GM19467 (cell line): ENCODE results near the gene TNK1.

Experiments used
- ATAC-seq: cut with Tn5 transposase; IDR thresholded peaks from one replicate; pipeline ENCODE4 v1.9.1; 2021; ENCODE audit warnings: mild to moderate bottlenecking, moderate library complexity; ENCODE audit not compliant: unreplicated experiment

TNK1 gene

DNA sequence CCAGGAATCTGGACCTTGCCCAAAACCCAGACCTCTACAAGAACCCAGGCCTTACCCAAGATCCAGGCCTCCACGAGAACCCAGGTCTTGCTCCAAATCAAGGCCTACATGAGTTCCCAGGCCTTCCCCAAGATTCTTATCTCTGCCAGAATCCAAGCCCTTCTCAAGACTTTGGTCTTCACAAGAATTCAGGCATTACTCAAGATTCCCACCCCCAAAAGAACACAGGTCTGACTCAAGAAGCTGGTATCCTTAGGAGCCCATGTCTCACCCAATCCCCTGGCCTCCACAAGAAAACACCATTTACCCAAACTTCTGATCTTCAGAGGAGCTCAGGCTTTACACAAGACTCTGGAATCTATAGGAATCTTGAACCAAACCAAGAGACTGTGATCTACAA lies 50.3 kb downstream of the TNK1 start:
- no peak for ATAC-seq

- no peak for ATAC-seq
Measured at GRCh38 chr17:7432296-7432695, 51.4 kb downstream of the TNK1 start.

- ATAC-seq = no peak
Measured at GRCh38 chr17:7435676-7436555, 55.0 kb downstream of the TNK1 start.

- no peak for ATAC-seq
Measured at GRCh38 chr17:7436556-7437368, 55.9 kb downstream of the TNK1 start.

DNA sequence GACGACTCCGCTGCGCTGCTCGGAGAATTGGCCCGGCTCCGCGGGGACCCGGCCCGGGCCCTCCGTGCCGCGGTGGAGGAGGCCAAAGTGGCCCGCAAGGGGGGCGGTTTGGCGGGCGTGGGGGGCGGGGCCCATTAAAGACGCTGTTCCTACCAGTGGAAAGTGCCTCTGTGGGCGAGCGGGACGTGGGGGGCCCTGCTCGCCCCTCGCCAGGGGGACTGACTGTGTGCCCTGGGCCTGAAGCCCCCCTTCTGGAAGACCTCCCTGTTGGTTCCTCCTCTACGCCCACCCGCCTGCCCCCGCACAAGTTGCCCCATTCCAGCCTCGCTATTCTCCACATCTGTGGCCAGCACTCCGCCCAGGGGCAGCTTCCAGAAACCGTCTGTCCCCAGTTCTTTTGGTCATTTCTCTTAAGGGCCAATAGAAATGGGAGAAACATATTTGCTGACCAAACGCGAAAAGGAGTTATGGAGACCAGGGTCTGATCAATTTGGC lies 56.5 kb downstream of the TNK1 start:
- ATAC-seq = no peak

DNA sequence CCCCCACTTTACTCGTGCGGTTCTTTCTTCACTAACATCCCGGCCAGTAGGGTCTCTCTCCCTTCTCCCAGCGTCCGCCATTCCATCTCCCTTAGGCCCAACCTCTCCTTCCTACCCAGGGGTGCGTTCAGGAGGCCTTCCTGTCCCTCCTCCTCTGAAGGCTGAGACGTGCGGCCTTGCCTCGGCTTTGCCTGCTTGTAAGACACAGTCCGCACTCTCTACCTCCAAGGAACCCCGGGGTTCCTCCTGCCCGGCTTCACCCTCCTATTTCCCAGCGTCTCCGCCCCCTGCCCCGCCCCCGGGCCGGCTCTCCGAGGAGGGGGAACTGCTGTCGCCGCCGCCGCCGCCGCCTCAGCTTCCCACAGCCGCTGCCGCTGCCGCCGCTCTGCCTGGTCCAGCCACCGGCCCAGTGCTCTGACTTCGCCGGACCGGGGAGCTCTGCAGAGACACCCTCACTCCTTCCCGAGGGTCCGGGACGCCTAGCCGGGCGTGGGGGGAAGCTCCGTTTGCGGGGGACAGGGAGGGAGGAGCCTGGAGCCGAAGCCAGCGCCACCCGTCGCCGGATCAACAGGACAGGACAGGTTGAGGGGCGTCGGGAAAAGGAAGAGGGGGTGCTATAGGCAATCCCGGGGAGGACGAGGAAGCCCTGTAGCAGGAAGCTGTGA lies 57.2 kb downstream of the TNK1 start:
- ATAC-seq = no peak

- no peak for ATAC-seq
Measured at GRCh38 chr17:7438656-7439460, 58.0 kb downstream of the TNK1 start.
